ENCODE results near the gene RNF44.

DNA sequence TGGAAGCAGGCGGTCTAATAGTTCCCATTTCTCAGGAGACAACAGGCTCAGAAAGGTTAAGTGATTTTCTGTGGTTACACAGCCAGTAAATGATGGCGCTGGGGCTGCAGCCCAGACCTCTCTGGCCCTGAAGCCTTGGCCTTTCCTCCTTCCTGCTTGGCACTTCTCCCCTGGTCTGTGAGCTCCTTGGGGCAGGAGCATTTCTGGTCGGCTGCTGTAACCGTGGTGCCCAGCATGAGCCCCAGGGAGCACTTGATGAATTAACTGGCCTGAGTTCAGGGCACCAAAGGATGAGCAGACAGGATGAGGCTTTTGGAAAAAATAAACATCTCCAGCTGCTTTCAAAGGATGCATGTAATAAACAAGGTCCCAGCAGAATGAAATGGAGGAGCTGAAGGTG is 42.1 kb upstream of the RNF44 start:
- TF ChIP-seq, protein P1, sequence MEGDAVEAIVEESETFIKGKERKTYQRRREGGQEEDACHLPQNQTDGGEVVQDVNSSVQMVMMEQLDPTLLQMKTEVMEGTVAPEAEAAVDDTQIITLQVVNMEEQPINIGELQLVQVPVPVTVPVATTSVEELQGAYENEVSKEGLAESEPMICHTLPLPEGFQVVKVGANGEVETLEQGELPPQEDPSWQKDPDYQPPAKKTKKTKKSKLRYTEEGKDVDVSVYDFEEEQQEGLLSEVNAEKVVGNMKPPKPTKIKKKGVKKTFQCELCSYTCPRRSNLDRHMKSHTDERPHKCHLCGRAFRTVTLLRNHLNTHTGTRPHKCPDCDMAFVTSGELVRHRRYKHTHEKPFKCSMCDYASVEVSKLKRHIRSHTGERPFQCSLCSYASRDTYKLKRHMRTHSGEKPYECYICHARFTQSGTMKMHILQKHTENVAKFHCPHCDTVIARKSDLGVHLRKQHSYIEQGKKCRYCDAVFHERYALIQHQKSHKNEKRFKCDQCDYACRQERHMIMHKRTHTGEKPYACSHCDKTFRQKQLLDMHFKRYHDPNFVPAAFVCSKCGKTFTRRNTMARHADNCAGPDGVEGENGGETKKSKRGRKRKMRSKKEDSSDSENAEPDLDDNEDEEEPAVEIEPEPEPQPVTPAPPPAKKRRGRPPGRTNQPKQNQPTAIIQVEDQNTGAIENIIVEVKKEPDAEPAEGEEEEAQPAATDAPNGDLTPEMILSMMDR (IDR thresholded peaks at IDR 0.05; ENCODE audit: borderline replicate concordance, extremely low read depth, low read length, poor library complexity, severe bottlenecking) = no peak
- TF ChIP-seq EZH2 (IDR thresholded peaks at IDR 0.05; ENCODE audit: borderline replicate concordance, low read depth, low read length, severe bottlenecking) = no peak
